ENCODE data around the gene ESR2.

ESR2 gene

GRCh38 chr14:64293976-64294671 lies at the start of gene ESR2:
TSS of gene ESR2 (minus strand) at chr14:64294371. CDS start at chr14:64282985, 11,386 bp downstream.
- Histone ChIP-seq H3K4me2 (ENCODE audit: low read length) (peak within 1 kb of the TSS; percentile 96), H4K20me1 (ENCODE audit: insufficient read depth, low read length) (no peaks in the 10 kb centered on the region), H3K79me2 (ENCODE audit: low read length) (no peaks in the 10 kb centered on the region), H3K4me1 (ENCODE audit: low read length) (peaks cover 23% of the 10 kb centered on the region), H3K36me3 (replicated peaks; ENCODE audit: low read depth, low read length) (no peaks in the 10 kb centered on the region), H3K9ac (ENCODE audit: low read length) (peak within 1 kb of the TSS; percentile 71), H3K4me3 (ENCODE audit: low read length) (peak within 1 kb of the TSS; percentile 84), H3K9me3 (ENCODE audit: insufficient read depth, low read length) (no peaks in the 10 kb centered on the region), H3K27me3 (ENCODE audit: low read depth, low read length) (peaks cover 34% of the 10 kb centered on the region), H3K27ac (ENCODE audit: low read length) (no peak within 1 kb of the TSS), H2AFZ (ENCODE audit: low read depth, low read length) (peak within 1 kb of the TSS; percentile 95)
- TF ChIP-seq EZH2phosphoT487 (IDR thresholded peaks at IDR 0.05; ENCODE audit: low read depth): no peak
- TF ChIP-seq CTCF (IDR thresholded peaks at IDR 0.05; ENCODE audit: low read depth, low read length): peak; percentile 38

GRCh38 chr14:64340560-64341196 lies 46.5 kb upstream of the ESR2 start:
- Histone ChIP-seq H3K9ac (ENCODE audit: low read length) (no peak overlapping the region), H4K20me1 (ENCODE audit: insufficient read depth, low read length) (no peaks in the 10 kb centered on the region), H3K79me2 (ENCODE audit: low read length) (peaks cover 15% of the 10 kb centered on the region), H3K27ac (ENCODE audit: low read length) (no peak overlapping the region), H3K9me3 (ENCODE audit: insufficient read depth, low read length) (peaks cover 9% of the 10 kb centered on the region; the same call in 1 of the 2 replicates), H3K27me3 (ENCODE audit: low read depth, low read length) (no peaks in the 10 kb centered on the region), H3K4me2 (ENCODE audit: low read length) (no peak overlapping the region), H2AFZ (ENCODE audit: low read depth, low read length) (no peak overlapping the region), H3K4me1 (ENCODE audit: low read length) (peaks cover 24% of the 10 kb centered on the region), H3K4me3 (ENCODE audit: low read length) (no peak overlapping the region), H3K36me3 (replicated peaks; ENCODE audit: low read depth, low read length) (peaks cover 5% of the 10 kb centered on the region)
- TF ChIP-seq CTCF (IDR thresholded peaks at IDR 0.05; ENCODE audit: low read depth, low read length) (no peak), EZH2phosphoT487 (IDR thresholded peaks at IDR 0.05; ENCODE audit: low read depth) (no peak)

- Histone ChIP-seq H3K27ac (ENCODE audit: low read length) (peak overlapping the region; percentile 75), H3K79me2 (ENCODE audit: low read length) (peaks cover 15% of the 10 kb centered on the region)
These were observed 44.6 kb upstream of the ESR2 start for GRCh38 chr14:64338616-64339316.

More at GRCh38 chr14:64338616-64339316, 44.6 kb upstream of the ESR2 start:
- no peak for TF ChIP-seq CTCF (IDR thresholded peaks at IDR 0.05; ENCODE audit: low read depth, low read length)
- H3K4me1 ChIP-seq (ENCODE audit: low read length): peaks cover 21% of the 10 kb centered on the region
- H3K9ac ChIP-seq (ENCODE audit: low read length): peak overlapping the region; percentile 96
- no peaks in the 10 kb centered on the region for H4K20me1 ChIP-seq (ENCODE audit: insufficient read depth, low read length)
- peak overlapping the region; percentile 89 for H2AFZ ChIP-seq (ENCODE audit: low read depth, low read length)
- H3K4me3 ChIP-seq (ENCODE audit: low read length): peak overlapping the region; percentile 95
- peaks cover 5% of the 10 kb centered on the region for H3K36me3 ChIP-seq (replicated peaks; ENCODE audit: low read depth, low read length)
- H3K4me2 ChIP-seq (ENCODE audit: low read length): peak overlapping the region; percentile 83
- H3K9me3 ChIP-seq (ENCODE audit: insufficient read depth, low read length): peaks cover 9% of the 10 kb centered on the region; the same call in 1 of the 2 replicates
- H3K27me3 ChIP-seq (ENCODE audit: low read depth, low read length): no peaks in the 10 kb centered on the region

Data from OCI-LY3 (cell line).